Esophagus muscularis mucosa (tissue), 4 donors: ENCODE results near the gene COPG2. TPM values are rescaled to one million over a fixed set of nuclear protein-coding genes. Genes with fewer than 3 reads are reported as not detected.

ENCODE experiments used
- DNase-seq: peaks from one replicate; pipeline ENCODE4 v3.0.0-alpha.2; 2017; ENCODE audit errors: extremely low spot score
- H3K27ac ChIP-seq, 4 donors: fragments of 200-600 bp; sonication (generic); replicated peaks in 1 of 4; 1 replicate in 3 of 4; 2 replicates in 1 of 4; pipeline ENCODE4 v1.5.1; 2016 to 2019; ENCODE audit warnings: mild to moderate bottlenecking in 1 of 4
- H3K27me3 ChIP-seq, 4 donors: fragments of 200-600 bp; sonication (generic); one replicate each; pipeline versions ENCODE4 v1.5.1 to v1.6.0; 2016 to 2019
- H3K36me3 ChIP-seq, 4 donors: fragments of 200-600 bp; sonication (generic); one replicate each; pipeline ENCODE4 v1.5.1; 2016 to 2019
- H3K4me1 ChIP-seq, 4 donors: fragments of 200-600 bp; sonication (generic); one replicate each; pipeline ENCODE4 v1.5.1; 2016 to 2019
- H3K4me3 ChIP-seq, 4 donors: fragments of 200-600 bp; sonication (generic); 1 replicate in 2 of 4; 2 replicates in 2 of 4; pipeline ENCODE4 v1.5.1; 2016 to 2019; ENCODE audit warnings: mild to moderate bottlenecking in 4 of 4, moderate library complexity in 1 of 4
- H3K9me3 ChIP-seq, 4 donors: fragments of 200-600 bp; sonication (generic); 1 replicate in 3 of 4; 2 replicates in 1 of 4; pipeline ENCODE4 v1.5.1; 2016 to 2019
- EP300 ChIP-seq: sonication (generic); formaldehyde crosslinking; IDR thresholded peaks from one replicate; pipeline ENCODE4 v1.6.1; 2017; ENCODE audit warnings: antibody characterized with exemption
- POLR2A ChIP-seq: fragments of 450-650 bp; IDR thresholded peaks from one replicate; pipeline ENCODE4 v1.6.1; 2017; ENCODE audit warnings: antibody characterized with exemption, moderate library complexity, mild to moderate bottlenecking, low read depth
- POLR2AphosphoS5 ChIP-seq, 2 donors: sonication (generic); formaldehyde crosslinking; IDR thresholded peaks; one replicate each; pipeline ENCODE4 v1.6.1; 2017; ENCODE audit warnings: antibody characterized with exemption in 2 of 2
- WGBS: methylation state at CpG from one replicate; pipeline ENCODE4 v1.1.5; 2018; 5-methylcytosine and 5-hydroxymethylcytosine counted together
- intact Hi-C: fragments of 100-400 bp; cut with DNase I; formaldehyde crosslinking; loops from one replicate; pipeline ENCODE4 v1.15.1; 2023
- small RNA-seq, 3 donors: library from RNA; depleted of rRNA; stranded (forward); fragments of <200 nt; gene quantifications; one replicate each; pipeline ENCODE3, GENCODE V24; 2016
- total RNA-seq, 4 donors: library from RNA; depleted of rRNA; stranded (reverse); fragments of >200 nt; gene quantifications; one replicate each; pipeline versions ENCODE4 v1.1.0 to v1.2.1, GENCODE V29; 2016
- TF ChIP-seq, protein P1 (sequence below), 3 experiments: fragments of 200-600 bp in 2 of 3; fragments of 450-650 bp in 1 of 3; sonication (generic) in 2 of 3; IDR thresholded peaks; one replicate each; pipeline ENCODE4 v1.5.1; 2017 to 2019; ENCODE audit warnings: antibody characterized with exemption in 3 of 3, mild to moderate bottlenecking in 2 of 3, moderate library complexity in 1 of 3

The COPG2 gene
- total RNA-seq, 4 donors from 2014 or later: 9.6 to 11.9 (median 10.7) TPM

DNA sequence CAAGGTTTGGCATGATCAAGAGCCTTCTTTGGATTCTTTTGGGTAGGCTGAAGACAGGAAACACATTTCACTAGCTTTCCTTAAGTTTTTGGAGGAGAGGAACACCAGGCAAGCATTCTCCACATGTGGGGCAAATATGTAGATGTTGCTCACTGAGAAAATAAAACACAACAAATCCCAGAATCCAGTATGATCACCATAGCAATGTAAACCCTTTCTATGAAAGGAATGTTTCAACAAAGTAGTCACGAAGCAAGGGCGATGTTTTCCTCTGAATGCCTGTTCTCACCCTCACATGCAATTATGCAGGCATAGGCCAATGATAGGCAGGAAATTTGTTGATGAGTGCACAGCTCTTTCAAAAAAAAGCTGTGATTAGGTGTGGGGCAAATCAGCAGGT, 207.3 kb downstream of the COPG2 start:
- intact Hi-C loops: no loop called here
- Histone ChIP-seq H3K36me3 (no peaks in the 10 kb centered on the region), H3K9me3 (peaks cover 0 to 22% (median 12%) of the 10 kb centered on the region in 4 donors), H3K4me3 (no peak overlapping the region), H3K27ac (no peak overlapping the region), H3K27me3 (no peaks in the 10 kb centered on the region), H3K4me1 (no peaks in the 10 kb centered on the region)
- no peak for DNase-seq
- no peak for TF ChIP-seq POLR2A
- TF ChIP-seq, protein P1, sequence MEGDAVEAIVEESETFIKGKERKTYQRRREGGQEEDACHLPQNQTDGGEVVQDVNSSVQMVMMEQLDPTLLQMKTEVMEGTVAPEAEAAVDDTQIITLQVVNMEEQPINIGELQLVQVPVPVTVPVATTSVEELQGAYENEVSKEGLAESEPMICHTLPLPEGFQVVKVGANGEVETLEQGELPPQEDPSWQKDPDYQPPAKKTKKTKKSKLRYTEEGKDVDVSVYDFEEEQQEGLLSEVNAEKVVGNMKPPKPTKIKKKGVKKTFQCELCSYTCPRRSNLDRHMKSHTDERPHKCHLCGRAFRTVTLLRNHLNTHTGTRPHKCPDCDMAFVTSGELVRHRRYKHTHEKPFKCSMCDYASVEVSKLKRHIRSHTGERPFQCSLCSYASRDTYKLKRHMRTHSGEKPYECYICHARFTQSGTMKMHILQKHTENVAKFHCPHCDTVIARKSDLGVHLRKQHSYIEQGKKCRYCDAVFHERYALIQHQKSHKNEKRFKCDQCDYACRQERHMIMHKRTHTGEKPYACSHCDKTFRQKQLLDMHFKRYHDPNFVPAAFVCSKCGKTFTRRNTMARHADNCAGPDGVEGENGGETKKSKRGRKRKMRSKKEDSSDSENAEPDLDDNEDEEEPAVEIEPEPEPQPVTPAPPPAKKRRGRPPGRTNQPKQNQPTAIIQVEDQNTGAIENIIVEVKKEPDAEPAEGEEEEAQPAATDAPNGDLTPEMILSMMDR (IDR thresholded peaks at IDR 0.05): no peak
- no peak for TF ChIP-seq POLR2AphosphoS5 (IDR thresholded peaks at IDR 0.05)
- TF ChIP-seq EP300: no peak
- WGBS: 91% methylated on average over 2 of the region's 2 CpGs

DNA sequence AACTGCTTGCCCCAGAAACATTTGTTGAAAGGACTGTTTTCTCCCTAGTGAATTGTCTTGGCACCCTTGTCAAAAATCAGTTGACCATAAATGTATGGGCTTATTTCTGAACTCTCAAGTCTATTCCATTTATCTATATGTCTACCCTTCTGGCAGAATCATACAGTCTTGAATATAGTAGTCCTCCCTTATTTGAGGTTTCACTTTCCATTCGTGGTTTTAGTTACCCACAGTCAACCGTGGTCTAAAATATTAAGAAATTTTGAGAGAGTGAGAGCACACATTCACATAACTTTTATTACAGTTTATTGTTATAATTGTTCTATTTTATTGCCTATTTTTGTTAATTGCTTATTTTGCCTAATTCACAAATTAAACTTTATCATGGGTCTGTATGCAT, 210.3 kb downstream of the COPG2 start:
- no peaks in the 10 kb centered on the region for H3K27me3 ChIP-seq
- DNase-seq: no peak
- intact Hi-C loops: no loop called here
- no peaks in the 10 kb centered on the region for H3K4me1 ChIP-seq
- WGBS: 83% methylated on average over 2 of the region's 2 CpGs
- H3K4me3 ChIP-seq: no peak overlapping the region
- no peak overlapping the region for H3K27ac ChIP-seq
- no peak for TF ChIP-seq POLR2A
- no peak for TF ChIP-seq POLR2AphosphoS5 (IDR thresholded peaks at IDR 0.05)
- TF ChIP-seq, protein P1 (IDR thresholded peaks at IDR 0.05): no peak
- TF ChIP-seq EP300: no peak
- H3K9me3 ChIP-seq: peaks cover 0 to 22% (median 10%) of the 10 kb centered on the region in 4 donors
- H3K36me3 ChIP-seq: no peaks in the 10 kb centered on the region

Small RNA genes lying within 50 kb of the gene (small RNA-seq; reads per million reads assigned to genes)
- 0 reads per million in 3 donors for gene MIR335
- gene RF02148: 0 reads per million in 3 donors
- 0 reads per million in 3 donors for gene RF02149
- 0 reads per million in 3 donors for gene RF02150
- 25.2 to 82.8 (median 33.9) reads per million in 3 donors for gene RNA5SP246

Other genes with a start within 250 kb of the COPG2 start
- gene CEP41, start 227.7 kb downstream of the COPG2 start, total RNA-seq: 1 to 10 TPM in 3 of 4 donors, under 1 TPM in 1; 0.83 to 5.9 (median 2.8) TPM
- 1 to 10 TPM; 2.6 to 4.6 (median 3.1) TPM for gene MEST, start 176.7 kb downstream of the COPG2 start, total RNA-seq
- not detected for gene TSGA13, start 17.8 kb upstream of the COPG2 start, total RNA-seq
- gene KLF14, start 65.5 kb upstream of the COPG2 start, total RNA-seq: under 1 TPM in 1 of 4 donors, not detected in 3; 0.26 TPM